ENCODE data around the gene RPE.

- TF ChIP-seq ZZZ3 (IDR thresholded peaks at IDR 0.05; ENCODE audit: control insufficient read depth, insufficient read length, low read depth): no peak
- TF ChIP-seq RCOR1 (conservative IDR thresholded peaks at IDR 0.05; ENCODE audit: low read depth, low read length): no peak
- TF ChIP-seq ZNF24 (IDR thresholded peaks at IDR 0.05): no peak
- TF ChIP-seq POLR2A (IDR thresholded peaks at IDR 0.05; ENCODE audit: low read depth, low read length): no peak
Measured at GRCh38 chr2:210038078-210038477, 35.6 kb downstream of the RPE start.

Measured in GM12878 (cell line).